AG10803 (cell line): ENCODE data around the gene ENAM.
A peak's percentile ranks its signal among the peaks of the same experiment; 100 is the strongest.

ENCODE experiments used
- DNase-seq: peaks from one replicate; pipeline ENCODE4 v3.0.0; 2010; ENCODE audit warnings: low read depth
- H3K4me3 ChIP-seq: 2 replicates; pipeline ENCODE4 v1.5.1; 2011; ENCODE audit warnings: mild to moderate bottlenecking, low read length, control low read depth
- TF ChIP-seq, protein P1 (sequence below): conservative IDR thresholded peaks from 2 replicates; pipeline ENCODE4 v1.5.1; 2011; ENCODE audit warnings: mild to moderate bottlenecking, low read length, control low read depth, inconsistent platforms

ENAM gene

GRCh38 chr4:70667740-70668535, 39.4 kb downstream of the ENAM start:
- DNase-seq: peak; percentile 73
- H3K4me3 ChIP-seq: no peak overlapping the region
- TF ChIP-seq, protein P1, sequence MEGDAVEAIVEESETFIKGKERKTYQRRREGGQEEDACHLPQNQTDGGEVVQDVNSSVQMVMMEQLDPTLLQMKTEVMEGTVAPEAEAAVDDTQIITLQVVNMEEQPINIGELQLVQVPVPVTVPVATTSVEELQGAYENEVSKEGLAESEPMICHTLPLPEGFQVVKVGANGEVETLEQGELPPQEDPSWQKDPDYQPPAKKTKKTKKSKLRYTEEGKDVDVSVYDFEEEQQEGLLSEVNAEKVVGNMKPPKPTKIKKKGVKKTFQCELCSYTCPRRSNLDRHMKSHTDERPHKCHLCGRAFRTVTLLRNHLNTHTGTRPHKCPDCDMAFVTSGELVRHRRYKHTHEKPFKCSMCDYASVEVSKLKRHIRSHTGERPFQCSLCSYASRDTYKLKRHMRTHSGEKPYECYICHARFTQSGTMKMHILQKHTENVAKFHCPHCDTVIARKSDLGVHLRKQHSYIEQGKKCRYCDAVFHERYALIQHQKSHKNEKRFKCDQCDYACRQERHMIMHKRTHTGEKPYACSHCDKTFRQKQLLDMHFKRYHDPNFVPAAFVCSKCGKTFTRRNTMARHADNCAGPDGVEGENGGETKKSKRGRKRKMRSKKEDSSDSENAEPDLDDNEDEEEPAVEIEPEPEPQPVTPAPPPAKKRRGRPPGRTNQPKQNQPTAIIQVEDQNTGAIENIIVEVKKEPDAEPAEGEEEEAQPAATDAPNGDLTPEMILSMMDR: no peak

GRCh38 chr4:70670332-70671014, 41.9 kb downstream of the ENAM start:
- TF ChIP-seq, protein P1: no peak
- peak; percentile 67 for DNase-seq
- H3K4me3 ChIP-seq: no peak overlapping the region

DNA sequence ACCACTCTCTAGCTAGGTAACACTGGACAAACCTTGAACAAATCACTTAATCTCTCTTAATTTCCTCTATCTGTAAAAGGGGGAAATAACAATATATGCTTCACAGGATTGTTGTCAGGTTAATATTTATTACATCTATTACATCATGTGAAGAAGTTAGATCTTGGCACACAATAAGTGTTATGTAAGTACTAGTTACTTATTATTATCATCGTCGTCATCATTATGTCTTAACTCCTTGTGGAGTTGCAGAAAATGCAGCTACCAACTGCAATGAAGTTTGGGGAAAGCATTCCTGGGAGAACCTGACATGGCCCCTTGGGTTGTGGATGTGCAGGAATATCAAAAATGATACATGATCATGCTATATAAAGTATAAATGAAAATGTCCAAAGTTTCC, 42.5 kb downstream of the ENAM start:
- no peak for DNase-seq
- H3K4me3 ChIP-seq: no peak overlapping the region
- TF ChIP-seq, protein P1: no peak

- DNase-seq: no peak
- no peak overlapping the region for H3K4me3 ChIP-seq
- TF ChIP-seq, protein P1: no peak
Measured at GRCh38 chr4:70674191-70674590, 45.6 kb downstream of the ENAM start.

DNA sequence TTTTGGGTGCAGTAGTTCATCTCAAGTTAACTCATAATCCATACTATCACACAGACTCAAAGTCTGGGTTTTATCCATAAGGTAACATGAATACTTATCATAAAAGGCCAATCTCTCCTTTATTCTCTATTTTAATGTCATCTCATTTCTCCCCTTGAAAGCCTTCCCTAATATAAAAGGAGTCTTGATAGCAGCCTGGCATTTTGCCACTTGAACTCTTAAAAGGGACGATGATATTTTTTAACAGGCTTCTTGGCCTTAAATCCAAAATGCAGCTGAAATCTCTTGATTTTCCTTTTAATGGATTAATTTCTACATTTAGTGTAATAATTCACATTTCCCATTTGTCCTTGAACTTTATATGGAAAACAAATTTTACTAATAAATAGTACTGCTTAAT, 46.2 kb downstream of the ENAM start:
- no peak overlapping the region for H3K4me3 ChIP-seq
- TF ChIP-seq, protein P1: no peak
- DNase-seq: no peak

DNA sequence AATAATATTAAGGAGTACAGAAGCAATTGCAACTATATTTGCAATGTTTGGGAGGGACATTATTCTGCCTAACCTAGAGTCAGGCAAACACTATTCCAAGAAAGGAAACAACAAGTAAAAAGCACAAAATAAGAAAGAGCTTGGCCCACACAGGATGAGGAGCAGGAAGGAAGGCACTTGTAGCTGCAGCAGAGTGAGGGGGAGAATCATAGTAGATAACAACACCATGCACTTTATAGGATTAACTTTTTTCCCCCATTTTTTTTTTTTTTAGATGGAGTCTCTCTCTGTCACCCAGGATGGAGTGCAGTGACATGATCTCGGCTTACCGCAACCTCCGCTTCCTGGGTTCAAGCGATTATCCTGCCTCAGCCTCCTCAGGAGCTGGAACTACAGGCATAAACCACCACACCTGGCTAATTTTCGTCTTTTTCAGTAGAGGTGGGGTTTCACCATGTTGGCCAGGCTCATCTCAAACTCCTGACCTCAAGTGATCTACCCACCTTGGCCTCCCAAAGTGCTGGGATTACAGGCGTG, 48.1 kb downstream of the ENAM start:
- no peak overlapping the region for H3K4me3 ChIP-seq
- DNase-seq: no peak
- TF ChIP-seq, protein P1: no peak
